ENCODE measurements around the gene ESR1. TPM values are rescaled to one million over a fixed set of nuclear protein-coding genes. Genes with fewer than 3 reads are reported as not detected.
"Not testable (repeated sequence)": the region's sequence is repeated elsewhere in the genome, so short reads cannot be mapped to it uniquely, and the experiment has no call there.

The ESR1 gene
- total and polyA plus RNA-seq, 9 donors, result 0.44 to 2.5 (median 1.1) TPM

DNA sequence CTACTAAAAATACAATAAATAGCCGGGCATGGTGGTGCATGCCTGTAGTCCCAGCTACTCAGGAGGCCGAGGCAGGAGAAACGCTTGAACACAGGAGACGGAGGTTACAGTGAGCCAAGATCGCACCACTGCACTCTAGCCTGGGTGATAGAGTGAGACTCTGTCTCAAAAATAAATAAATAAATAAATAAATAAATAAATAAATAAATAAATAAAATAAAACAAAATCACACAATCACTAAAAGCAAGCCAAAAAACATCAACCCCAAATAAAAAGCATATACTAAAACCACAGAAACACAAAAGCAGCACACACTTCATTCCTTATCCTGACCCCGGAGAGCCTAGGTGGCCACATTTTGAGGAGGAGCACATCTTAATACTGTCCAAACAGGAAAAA lies 330.9 kb downstream of the ESR1 start:
- H3K27me3 ChIP-seq (ENCODE audit: control insufficient read depth, insufficient read depth, low read length); DNase-seq; H3K9me3 ChIP-seq (replicated peaks; ENCODE audit: control insufficient read depth, low read depth, low read length); H3K27ac ChIP-seq (ENCODE audit: low read length); H3K4me3 ChIP-seq (ENCODE audit: low read length); H3K4me1 ChIP-seq (ENCODE audit: control insufficient read depth, insufficient read depth, low read length): not testable (repeated sequence)
- H3K36me3 ChIP-seq (ENCODE audit: control insufficient read depth, insufficient read depth, low read length), result peaks cover 63% of the 10 kb centered on the region
- no CpG with 5 or more reads among the region's 6 CpGs for WGBS (ENCODE audit: insufficient coverage)

DNA sequence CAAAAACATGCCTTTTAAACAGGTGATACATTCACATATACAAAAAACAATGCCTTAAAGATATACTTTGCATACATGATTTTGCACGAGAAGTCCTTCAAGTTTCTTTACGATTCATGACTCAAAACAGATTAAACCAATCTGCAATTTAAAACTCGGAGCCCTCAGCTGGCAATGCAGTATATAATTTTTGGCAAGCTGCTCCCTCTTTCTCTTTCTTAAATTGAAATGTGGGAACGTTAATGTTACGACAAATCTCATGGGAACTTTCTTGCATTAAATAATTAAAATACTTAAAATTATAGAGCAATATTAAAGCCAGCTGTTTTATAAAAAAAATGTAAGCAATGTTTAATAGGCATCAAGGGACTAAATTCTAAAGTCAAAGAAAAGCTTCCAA lies 334.6 kb downstream of the ESR1 start:
- peaks cover 2% of the 10 kb centered on the region for H3K4me1 ChIP-seq (ENCODE audit: control insufficient read depth, insufficient read depth, low read length)
- H3K27me3 ChIP-seq (ENCODE audit: control insufficient read depth, insufficient read depth, low read length), result no peaks in the 10 kb centered on the region
- H3K36me3 ChIP-seq (ENCODE audit: control insufficient read depth, insufficient read depth, low read length), result peaks cover 65% of the 10 kb centered on the region
- H3K4me3 ChIP-seq (ENCODE audit: low read length), result no peak overlapping the region
- DNase-seq, result peak; percentile 61
- WGBS (ENCODE audit: insufficient coverage), result no CpG with 5 or more reads among the region's 5 CpGs
- H3K27ac ChIP-seq (ENCODE audit: low read length), result no peak overlapping the region
- no peaks in the 10 kb centered on the region for H3K9me3 ChIP-seq (replicated peaks; ENCODE audit: control insufficient read depth, low read depth, low read length)

DNA sequence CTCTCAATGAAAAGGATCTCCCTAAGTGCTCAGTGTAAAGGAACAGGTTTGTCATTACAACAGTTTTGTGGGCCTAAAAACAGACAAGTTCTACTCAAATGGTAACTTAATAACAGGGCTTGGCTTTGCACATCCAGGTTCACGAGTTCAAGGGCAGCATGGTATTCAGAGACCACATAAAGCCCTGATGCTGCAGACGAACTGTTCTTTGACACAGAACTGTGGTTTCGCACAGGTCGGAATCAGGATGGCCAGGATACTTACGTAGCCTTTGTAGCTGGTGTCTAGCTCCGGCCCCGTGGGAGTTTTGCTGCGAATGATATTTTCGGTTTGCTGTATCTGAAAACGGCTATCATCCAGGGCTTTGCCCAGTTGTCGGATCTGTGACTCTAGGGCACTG lies 335.9 kb downstream of the ESR1 start:
- no peak for DNase-seq
- Histone ChIP-seq H3K9me3 (replicated peaks; ENCODE audit: control insufficient read depth, low read depth, low read length) (no peaks in the 10 kb centered on the region), H3K4me3 (ENCODE audit: low read length) (no peak overlapping the region), H3K27ac (ENCODE audit: low read length) (no peak overlapping the region), H3K27me3 (ENCODE audit: control insufficient read depth, insufficient read depth, low read length) (no peaks in the 10 kb centered on the region), H3K4me1 (ENCODE audit: control insufficient read depth, insufficient read depth, low read length) (peaks cover 2% of the 10 kb centered on the region), H3K36me3 (ENCODE audit: control insufficient read depth, insufficient read depth, low read length) (peaks cover 69% of the 10 kb centered on the region)
- 87% methylated on average over 11 of the region's 11 CpGs for WGBS (ENCODE audit: insufficient coverage)

DNA sequence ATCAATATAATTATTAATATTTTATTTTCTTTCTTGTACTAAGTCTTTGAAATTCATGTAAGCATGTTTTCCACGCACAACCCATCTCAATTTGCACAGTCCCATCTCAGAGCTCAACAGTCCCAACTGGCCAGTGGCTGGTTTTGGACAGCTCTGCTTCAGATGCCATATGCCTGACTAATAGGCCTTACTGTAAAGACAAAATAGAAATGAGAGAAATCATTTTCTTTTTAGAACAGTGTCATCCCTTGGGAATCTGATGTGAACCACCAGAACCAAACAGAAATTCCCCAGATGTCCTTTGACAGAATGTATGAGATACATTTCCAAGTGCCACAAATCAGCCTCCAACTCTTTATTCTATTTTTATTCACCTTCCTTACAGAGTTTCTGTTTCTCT lies 338.9 kb downstream of the ESR1 start:
- Histone ChIP-seq H3K27ac (ENCODE audit: low read length) (no peak overlapping the region), H3K36me3 (ENCODE audit: control insufficient read depth, insufficient read depth, low read length) (peaks cover 66% of the 10 kb centered on the region), H3K27me3 (ENCODE audit: control insufficient read depth, insufficient read depth, low read length) (no peaks in the 10 kb centered on the region), H3K4me3 (ENCODE audit: low read length) (no peak overlapping the region), H3K4me1 (ENCODE audit: control insufficient read depth, insufficient read depth, low read length) (peaks cover 2% of the 10 kb centered on the region), H3K9me3 (replicated peaks; ENCODE audit: control insufficient read depth, low read depth, low read length) (no peaks in the 10 kb centered on the region)
- no CpG with 5 or more reads among the region's 1 CpG for WGBS (ENCODE audit: insufficient coverage)
- DNase-seq, result peak; percentile 18

DNA sequence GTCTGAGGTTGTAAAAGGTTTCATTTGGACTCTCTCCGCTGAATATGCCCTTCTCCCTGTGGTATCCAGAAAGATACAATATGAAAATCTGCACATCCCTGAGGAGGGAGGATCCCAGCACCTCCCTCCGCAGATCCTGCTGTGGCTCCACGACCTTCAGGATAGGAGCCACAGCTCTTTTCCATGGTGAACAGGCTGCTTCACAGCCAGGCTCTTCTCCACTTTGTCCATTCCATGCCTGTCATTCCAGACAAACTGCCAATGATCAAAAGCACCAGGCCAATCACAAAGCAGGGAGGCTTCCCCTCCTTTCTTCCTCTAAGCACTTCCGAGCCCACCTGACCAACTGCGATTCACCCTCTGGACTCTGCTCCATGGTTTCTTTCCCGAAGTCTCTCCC lies 339.8 kb downstream of the ESR1 start:
- H3K36me3 ChIP-seq (ENCODE audit: control insufficient read depth, insufficient read depth, low read length), result peaks cover 69% of the 10 kb centered on the region
- no peaks in the 10 kb centered on the region for H3K9me3 ChIP-seq (replicated peaks; ENCODE audit: control insufficient read depth, low read depth, low read length)
- H3K4me1 ChIP-seq (ENCODE audit: control insufficient read depth, insufficient read depth, low read length), result peaks cover 2% of the 10 kb centered on the region
- no peaks in the 10 kb centered on the region for H3K27me3 ChIP-seq (ENCODE audit: control insufficient read depth, insufficient read depth, low read length)
- 92% methylated on average over 6 of the region's 6 CpGs for WGBS (ENCODE audit: insufficient coverage)
- no peak overlapping the region for H3K4me3 ChIP-seq (ENCODE audit: low read length)
- H3K27ac ChIP-seq (ENCODE audit: low read length), result no peak overlapping the region
- no peak for DNase-seq

DNA sequence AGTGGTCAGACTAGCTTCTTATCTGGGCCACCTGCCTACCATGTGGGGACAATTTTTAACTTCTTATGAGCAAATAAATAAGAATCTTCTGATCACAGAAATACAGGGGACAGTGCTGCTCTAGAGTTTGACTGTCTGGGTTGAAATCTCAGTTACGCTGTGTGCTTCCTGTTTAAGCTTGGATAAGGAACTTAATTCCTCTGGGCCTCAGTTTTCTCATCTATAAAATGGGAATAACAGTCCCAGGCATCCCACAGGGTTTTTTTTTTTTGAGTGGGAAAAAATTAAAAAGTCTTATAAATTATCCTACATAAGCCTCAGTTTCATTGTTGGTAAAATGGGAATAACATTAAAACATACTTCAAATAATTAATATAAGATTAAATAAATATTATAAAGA lies 340.9 kb downstream of the ESR1 start:
- Histone ChIP-seq H3K36me3 (ENCODE audit: control insufficient read depth, insufficient read depth, low read length) (peaks cover 70% of the 10 kb centered on the region), H3K4me1 (ENCODE audit: control insufficient read depth, insufficient read depth, low read length) (peaks cover 2% of the 10 kb centered on the region), H3K4me3 (ENCODE audit: low read length) (no peak overlapping the region), H3K27me3 (ENCODE audit: control insufficient read depth, insufficient read depth, low read length) (no peaks in the 10 kb centered on the region), H3K27ac (ENCODE audit: low read length) (no peak overlapping the region), H3K9me3 (replicated peaks; ENCODE audit: control insufficient read depth, low read depth, low read length) (no peaks in the 10 kb centered on the region)
- WGBS (ENCODE audit: insufficient coverage), result no CpG with 5 or more reads among the region's 1 CpG
- no peak for DNase-seq

DNA sequence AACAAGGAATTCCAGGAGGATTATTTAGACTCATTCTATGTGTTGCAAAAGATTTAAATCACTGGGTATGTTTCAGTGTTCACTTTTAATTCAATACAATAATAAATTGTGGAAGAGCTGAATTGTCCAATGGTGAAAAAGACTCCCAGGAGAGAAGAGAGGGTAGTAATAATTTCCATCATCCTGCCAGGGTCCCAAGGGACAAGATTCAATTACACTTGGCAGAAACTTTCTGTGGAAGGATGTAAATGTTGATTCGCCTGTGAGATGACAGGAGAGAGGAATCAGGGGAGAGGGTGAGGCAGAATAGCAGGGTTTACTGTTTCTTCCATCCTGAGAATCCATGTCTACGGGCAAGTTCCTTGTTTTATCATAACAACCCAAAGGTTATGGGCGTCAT lies 342.7 kb downstream of the ESR1 start:
- Histone ChIP-seq H3K9me3 (replicated peaks; ENCODE audit: control insufficient read depth, low read depth, low read length) (no peaks in the 10 kb centered on the region), H3K4me3 (ENCODE audit: low read length) (no peak overlapping the region), H3K27me3 (ENCODE audit: control insufficient read depth, insufficient read depth, low read length) (no peaks in the 10 kb centered on the region), H3K4me1 (ENCODE audit: control insufficient read depth, insufficient read depth, low read length) (peaks cover 2% of the 10 kb centered on the region), H3K27ac (ENCODE audit: low read length) (no peak overlapping the region), H3K36me3 (ENCODE audit: control insufficient read depth, insufficient read depth, low read length) (peaks cover 68% of the 10 kb centered on the region)
- 40% methylated on average over 1 of the region's 3 CpGs for WGBS (ENCODE audit: insufficient coverage)
- peak; percentile 18 for DNase-seq

DNA sequence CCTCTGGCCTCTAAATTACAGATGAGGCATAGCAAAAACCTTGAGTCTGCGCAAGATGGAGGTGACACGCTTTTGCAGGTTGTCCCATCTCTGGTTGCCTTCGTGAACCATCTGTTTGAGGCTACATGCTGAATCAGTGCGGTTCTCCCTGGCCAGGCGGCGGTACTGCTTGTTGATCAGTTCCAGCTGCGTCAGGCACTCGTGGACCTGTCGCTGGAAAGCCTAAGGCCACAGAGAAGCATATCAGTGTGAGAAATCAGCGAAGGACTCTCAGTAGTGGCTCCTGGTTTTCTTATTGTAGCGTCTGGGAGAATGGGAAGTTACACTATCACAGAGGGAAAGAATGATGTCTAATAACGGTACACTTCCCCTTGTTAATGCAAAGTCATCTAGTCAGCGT lies 344.4 kb downstream of the ESR1 start:
- no peak overlapping the region for H3K4me3 ChIP-seq (ENCODE audit: low read length)
- H3K27me3 ChIP-seq (ENCODE audit: control insufficient read depth, insufficient read depth, low read length), result no peaks in the 10 kb centered on the region
- DNase-seq, result no peak
- no peaks in the 10 kb centered on the region for H3K4me1 ChIP-seq (ENCODE audit: control insufficient read depth, insufficient read depth, low read length)
- H3K36me3 ChIP-seq (ENCODE audit: control insufficient read depth, insufficient read depth, low read length), result peaks cover 55% of the 10 kb centered on the region
- no peaks in the 10 kb centered on the region for H3K9me3 ChIP-seq (replicated peaks; ENCODE audit: control insufficient read depth, low read depth, low read length)
- no peak overlapping the region for H3K27ac ChIP-seq (ENCODE audit: low read length)
- WGBS (ENCODE audit: insufficient coverage), result 63% methylated on average over 9 of the region's 13 CpGs

DNA sequence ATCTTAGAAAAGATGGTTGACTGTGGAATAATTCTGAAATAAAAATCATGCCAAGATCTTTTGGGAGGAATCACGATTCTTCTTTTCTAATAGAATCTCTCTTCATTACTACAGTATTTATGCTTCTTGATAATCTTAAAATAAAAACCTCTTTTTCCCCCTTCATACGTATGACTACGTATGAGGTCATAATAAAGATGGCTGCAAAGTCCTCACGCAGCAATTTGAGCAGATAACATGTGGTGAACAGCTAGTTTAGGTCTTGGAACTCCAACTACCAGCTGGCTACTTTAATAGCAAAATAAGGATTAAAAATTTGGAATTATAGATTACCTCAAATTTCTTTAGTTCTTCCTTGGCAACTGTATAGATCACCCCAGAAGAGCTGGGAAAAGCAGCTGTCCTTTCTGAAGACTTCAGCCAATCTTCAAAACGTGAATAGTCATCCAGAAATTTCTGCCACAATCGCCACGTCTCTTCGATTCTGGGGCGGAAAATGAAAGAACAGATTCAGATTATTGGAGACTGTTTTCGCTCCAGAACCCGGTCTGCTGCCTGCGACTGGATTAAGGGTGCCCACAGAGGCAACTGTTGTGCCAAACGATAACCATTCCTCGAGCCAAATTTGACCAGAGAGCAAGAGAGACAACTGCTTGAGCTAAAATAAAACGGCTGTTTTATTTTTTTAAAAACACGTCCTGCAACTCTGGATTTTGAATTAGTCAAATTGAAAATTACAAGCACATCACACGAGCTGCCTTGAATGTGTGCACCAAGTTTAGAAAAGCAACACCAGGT lies 347.3 kb downstream of the ESR1 start:
- Histone ChIP-seq H3K36me3 (ENCODE audit: control insufficient read depth, insufficient read depth, low read length) (peaks cover 36% of the 10 kb centered on the region), H3K4me3 (ENCODE audit: low read length) (no peak overlapping the region)

DNA sequence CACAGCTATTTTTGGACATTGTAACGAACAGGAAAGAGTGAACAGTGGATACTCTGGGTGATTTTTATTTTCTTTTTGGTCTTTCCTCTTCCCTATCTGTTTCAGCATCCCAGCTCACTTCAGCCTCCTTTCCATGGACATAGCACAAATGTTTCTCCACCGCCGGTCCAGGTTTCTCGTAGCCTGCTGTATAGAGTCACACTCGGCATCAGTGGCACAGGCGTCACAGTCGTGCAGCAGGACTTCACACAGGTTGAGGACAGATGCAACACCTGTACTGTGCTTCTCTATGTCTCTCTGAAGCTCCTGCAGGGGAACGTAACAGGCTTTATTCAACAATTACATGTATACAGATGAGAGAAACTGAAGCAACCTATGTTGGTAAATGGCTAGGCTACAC lies 348.3 kb downstream of the ESR1 start:
- no peak for DNase-seq
- peaks cover 35% of the 10 kb centered on the region for H3K36me3 ChIP-seq (ENCODE audit: control insufficient read depth, insufficient read depth, low read length)
- H3K27ac ChIP-seq (ENCODE audit: low read length), result no peak overlapping the region
- no peak overlapping the region for H3K4me3 ChIP-seq (ENCODE audit: low read length)
- H3K9me3 ChIP-seq (replicated peaks; ENCODE audit: control insufficient read depth, low read depth, low read length), result no peaks in the 10 kb centered on the region
- 96% methylated on average over 6 of the region's 8 CpGs for WGBS (ENCODE audit: insufficient coverage)
- no peaks in the 10 kb centered on the region for H3K4me1 ChIP-seq (ENCODE audit: control insufficient read depth, insufficient read depth, low read length)
- H3K27me3 ChIP-seq (ENCODE audit: control insufficient read depth, insufficient read depth, low read length), result no peaks in the 10 kb centered on the region

More for the DNA sequence above, 347.3 kb downstream of the ESR1 start:
- no peaks in the 10 kb centered on the region for H3K4me1 ChIP-seq (ENCODE audit: control insufficient read depth, insufficient read depth, low read length)
- no peak overlapping the region for H3K27ac ChIP-seq (ENCODE audit: low read length)
- H3K27me3 ChIP-seq (ENCODE audit: control insufficient read depth, insufficient read depth, low read length), result no peaks in the 10 kb centered on the region
- H3K9me3 ChIP-seq (replicated peaks; ENCODE audit: control insufficient read depth, low read depth, low read length), result no peaks in the 10 kb centered on the region
- peak; percentile 21 for DNase-seq
- WGBS (ENCODE audit: insufficient coverage), result 87% methylated on average over 13 of the region's 17 CpGs

DNA sequence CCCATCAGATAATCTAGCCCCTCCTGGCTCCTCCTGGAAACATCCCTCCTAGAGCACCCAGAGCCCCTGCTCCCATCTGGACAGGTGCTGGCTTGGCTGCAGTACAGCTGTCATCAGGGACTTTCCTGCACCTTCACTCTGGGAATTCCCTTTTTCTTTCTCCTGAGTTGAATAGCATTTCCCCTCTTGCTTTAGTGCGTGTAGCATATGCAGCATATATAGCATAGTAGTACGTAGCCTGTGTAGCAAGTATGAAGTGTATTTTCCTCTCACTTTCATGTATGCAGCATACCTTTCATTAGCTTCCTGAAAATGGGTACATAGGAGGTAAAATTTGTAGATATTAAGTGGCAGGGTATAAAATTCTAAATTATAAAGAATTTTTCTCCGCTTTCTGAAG lies 352.9 kb downstream of the ESR1 start:
- whole genome bisulfite sequencing (ENCODE audit: insufficient coverage), result no CpG with 5 or more reads among the region's 3 CpGs
- DNase-seq, result no peak
- Histone ChIP-seq H3K27ac (ENCODE audit: low read length) (no peak overlapping the region), H3K27me3 (ENCODE audit: control insufficient read depth, insufficient read depth, low read length) (no peaks in the 10 kb centered on the region), H3K9me3 (replicated peaks; ENCODE audit: control insufficient read depth, low read depth, low read length) (no peaks in the 10 kb centered on the region), H3K36me3 (ENCODE audit: control insufficient read depth, insufficient read depth, low read length) (peaks cover 29% of the 10 kb centered on the region), H3K4me3 (ENCODE audit: low read length) (no peak overlapping the region), H3K4me1 (ENCODE audit: control insufficient read depth, insufficient read depth, low read length) (no peaks in the 10 kb centered on the region)
